Limb (tissue), 2 donors: ENCODE data around the gene PLPPR5.
"Not testable (repeated sequence)": the region's sequence is repeated elsewhere in the genome, so short reads cannot be mapped to it uniquely, and the experiment has no call there.

Experiments used
- DNase-seq, 2 donors: peaks; one replicate each; pipeline ENCODE4 v3.0.0-alpha.2; 2016; ENCODE audit errors: extremely low spot score in 2 of 2

Gene PLPPR5, protein sequence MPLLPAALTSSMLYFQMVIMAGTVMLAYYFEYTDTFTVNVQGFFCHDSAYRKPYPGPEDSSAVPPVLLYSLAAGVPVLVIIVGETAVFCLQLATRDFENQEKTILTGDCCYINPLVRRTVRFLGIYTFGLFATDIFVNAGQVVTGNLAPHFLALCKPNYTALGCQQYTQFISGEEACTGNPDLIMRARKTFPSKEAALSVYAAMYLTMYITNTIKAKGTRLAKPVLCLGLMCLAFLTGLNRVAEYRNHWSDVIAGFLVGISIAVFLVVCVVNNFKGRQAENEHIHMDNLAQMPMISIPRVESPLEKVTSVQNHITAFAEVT

DNA sequence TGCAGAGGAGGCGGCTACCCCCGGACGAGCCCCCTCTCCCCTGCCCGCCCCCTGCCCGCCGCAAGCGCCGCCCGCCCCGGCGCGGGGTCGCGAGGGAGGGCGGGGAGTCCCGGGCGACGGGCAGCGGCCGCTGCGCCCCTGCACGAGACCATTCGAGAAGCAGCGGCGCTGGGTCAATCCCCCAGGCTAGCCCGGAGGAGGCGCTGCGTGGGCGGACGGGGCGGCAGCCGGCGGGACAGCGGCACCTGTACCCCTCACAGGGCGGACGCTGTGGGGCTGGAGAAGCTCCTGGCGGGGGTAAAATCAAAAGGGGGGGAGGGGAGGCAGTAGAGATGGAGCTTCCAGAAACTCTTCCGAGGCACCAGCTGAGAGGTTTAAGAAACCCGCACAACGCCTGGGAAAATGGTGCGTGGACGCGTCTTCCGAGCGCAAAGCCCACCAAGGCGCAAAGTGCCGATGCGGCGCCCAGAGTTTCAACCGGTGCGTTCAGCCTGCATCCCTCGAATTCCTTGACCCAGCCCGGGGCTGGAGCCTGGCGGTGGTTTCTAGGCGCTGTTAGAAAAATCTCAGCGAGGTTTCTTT lies at the start of gene PLPPR5:
PLPPR5 (minus strand) TSS at position 1 of the 582 bp plus-strand sequence. CDS start 190 bp downstream, outside the sequence.
- DNase-seq, result no peak

DNA sequence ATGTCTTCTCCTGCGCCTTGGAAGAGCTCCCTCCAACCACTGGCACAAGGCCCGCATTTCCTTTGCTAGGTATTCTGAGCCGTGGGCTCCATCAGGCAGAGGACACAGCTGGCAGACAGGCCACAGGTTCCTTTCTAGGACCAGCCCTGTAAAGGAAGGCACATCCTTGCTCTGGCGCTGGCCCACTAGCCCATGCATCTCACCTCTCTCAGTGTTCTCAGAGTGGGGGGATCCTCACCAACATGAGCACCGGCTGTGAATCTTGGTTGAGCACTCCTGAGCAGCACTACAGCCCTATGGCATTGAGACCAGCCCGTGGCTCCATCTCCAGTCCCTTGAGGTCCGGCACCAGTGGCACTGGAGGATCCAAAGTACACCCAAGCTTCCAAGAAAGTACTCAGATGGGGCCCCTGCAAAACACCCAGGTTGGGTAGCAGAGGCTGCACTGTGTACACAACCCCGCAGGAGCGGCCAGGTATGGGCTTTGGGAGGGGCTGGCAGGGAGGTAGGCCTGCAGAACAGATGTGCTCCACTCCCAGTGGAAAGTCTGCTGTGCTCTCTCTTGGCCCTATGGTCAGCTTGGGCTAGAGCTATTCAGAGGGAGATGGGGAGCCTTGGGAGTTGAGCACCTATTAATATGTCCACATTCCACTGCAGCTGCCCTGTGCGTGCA lies 47.1 kb upstream of the PLPPR5 start:
- DNase-seq, result no peak

DNA sequence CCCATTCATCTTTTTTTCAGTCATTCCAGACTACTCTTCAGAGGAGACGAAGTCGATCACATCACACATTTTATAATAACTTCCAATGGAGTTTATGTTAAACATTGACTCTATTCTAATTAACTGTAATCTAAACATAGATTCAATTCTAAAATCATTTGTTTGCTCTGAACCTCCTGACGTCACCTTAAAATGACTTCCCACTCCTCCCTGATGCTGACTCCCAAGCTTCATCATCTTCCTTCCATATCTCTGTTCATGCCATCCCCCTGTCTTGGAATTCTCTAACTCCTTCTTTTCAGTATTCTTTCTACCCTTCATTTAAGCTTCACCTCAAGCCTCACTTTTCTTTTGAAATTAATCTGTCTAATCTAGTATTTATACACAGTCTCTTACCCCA lies 45.1 kb upstream of the PLPPR5 start:
- no peak for DNase-seq

DNA sequence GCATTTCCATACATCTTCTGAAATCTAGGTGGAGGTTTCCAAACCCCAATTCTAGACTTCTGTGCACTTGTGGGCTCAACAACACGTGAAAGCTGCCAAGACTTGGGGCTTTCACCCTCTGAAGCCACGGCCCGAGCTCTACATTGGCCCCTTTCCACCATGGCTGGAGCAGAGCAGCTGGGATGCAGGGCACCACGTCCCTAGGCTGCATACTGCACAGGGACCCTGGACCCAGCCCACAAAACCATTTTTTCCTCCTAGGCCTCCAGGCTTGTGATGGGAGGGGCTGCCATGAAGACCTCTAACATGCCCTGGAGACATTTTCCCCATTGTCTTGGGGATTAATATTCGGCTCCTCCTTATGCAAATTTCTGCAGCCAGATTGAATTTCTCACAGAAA lies 32.1 kb upstream of the PLPPR5 start:
- DNase-seq, result not testable (repeated sequence)

DNA sequence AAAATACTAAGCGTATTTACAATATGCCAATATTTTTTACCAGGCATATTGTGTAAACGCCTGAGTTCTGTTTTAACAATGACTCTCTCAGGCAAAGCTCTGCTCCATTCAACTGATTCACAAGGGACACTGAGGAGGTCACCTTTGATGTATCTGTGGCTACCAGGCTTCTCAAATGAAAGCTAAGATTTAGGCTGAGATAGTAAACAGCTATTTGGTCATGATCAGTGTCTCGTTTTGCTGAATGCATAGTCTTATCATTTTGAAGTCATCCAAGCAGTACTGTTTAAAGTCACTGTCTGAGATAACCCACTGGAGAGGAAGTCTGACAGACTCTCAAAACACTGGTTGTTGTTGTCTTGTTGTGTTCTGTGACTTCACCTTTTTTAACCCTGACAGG lies 13.7 kb upstream of the PLPPR5 start:
- DNase-seq, result no peak

DNA sequence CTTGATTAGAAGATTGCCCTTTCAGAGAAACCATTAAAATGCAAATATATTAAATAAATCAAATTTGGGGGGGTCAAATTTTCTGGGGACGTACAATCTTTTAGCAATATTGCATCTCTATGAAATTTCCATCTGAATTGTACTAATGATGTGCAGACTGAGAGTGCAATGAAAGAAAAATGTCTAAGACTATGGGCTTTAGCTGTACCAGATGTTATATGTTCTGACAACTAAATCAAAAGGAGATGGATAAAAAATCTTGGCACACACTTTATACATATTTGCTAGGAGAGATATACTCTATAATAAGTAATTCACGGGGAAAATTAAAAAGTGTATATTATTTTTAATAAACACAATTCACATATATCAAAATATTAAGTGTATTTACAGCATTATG lies 13.0 kb upstream of the PLPPR5 start:
- no peak for DNase-seq

DNA sequence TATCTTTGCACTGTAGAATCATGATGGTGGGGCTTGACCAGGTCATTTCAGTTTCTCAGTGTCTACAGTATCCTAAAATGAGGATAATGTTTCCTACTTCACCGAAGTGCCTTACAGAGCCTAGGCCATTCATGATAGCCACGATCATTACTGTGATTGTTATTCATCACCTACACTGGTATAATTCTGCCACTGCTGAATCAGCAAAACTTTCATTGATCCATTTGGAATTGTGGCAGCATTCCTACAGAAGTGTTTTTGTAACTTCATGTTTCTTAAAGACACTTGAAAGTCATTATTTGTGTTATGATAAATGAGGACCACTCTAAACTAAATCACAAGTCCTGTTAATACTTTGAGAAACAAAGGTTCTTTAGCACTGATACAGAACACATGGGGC lies 6.0 kb upstream of the PLPPR5 start:
- no peak for DNase-seq

DNA sequence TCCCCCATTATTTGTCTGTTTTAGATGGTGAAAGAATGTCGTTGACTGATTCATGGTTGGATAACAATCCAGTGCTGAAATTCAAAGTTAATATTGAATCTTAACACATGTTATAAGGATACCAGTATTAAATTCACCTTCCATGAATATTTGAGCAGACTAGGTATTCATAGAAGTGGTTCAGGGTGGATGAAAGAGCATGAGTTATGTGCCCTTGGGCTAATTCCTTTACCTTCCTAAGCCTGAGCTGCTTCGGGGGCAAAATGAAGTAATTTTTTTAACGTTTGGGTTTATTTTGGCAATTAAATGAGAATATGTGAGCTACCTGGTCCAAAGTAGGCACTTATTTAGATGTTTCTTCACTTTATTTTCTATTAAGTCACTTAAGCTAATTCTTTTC lies 2.7 kb upstream of the PLPPR5 start:
- no peak for DNase-seq

DNA sequence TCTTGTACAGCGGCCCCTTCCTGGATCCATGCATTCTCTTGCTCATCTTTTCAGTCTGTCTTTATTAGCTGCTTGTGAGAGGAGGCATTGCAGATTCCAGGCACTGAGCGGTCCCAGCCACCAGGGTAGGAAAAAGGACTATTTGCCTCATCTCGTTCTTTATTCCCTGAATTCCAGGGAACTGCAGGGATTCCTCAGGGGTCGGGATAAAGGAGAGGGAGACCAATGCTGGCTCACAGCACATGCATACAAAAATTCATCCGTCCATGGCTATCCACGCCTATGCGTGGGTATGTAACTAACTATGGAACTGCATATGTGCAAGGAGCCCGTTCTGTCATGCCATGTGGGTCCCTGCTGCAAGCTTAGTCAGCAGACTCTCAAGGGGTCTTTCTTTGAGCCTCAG lies 879 bp upstream of the PLPPR5 start:
- peak in 1 of 2 donors; percentile 36 for DNase-seq

DNA sequence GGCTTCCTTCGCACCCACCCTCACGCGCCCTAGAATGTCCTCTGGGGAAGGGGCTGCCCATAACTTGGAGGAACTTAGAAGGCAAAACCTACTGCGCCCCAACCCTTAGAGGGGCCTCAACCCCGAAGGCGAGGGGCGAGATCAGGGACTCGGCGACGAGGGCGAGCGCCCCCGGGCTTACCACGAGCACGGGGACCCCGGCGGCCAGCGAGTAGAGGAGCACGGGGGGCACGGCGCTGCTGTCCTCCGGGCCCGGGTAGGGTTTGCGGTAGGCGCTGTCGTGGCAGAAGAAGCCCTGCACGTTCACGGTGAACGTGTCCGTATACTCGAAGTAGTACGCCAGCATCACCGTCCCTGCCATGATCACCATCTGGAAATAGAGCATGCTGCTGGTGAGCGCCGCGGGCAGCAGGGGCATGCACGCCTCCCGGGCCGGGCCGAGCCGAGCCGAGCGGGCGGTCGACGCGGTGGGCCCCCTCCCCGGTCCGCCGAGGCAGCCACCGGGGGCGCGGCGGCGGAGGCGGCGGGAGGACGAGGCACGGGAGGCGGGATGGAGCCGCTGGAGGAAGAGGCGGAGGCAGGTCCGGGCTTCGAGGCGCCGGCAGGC lies 304 bp downstream of the PLPPR5 start:
- DNase-seq, result peak in 1 of 2 donors; percentile 71

DNA sequence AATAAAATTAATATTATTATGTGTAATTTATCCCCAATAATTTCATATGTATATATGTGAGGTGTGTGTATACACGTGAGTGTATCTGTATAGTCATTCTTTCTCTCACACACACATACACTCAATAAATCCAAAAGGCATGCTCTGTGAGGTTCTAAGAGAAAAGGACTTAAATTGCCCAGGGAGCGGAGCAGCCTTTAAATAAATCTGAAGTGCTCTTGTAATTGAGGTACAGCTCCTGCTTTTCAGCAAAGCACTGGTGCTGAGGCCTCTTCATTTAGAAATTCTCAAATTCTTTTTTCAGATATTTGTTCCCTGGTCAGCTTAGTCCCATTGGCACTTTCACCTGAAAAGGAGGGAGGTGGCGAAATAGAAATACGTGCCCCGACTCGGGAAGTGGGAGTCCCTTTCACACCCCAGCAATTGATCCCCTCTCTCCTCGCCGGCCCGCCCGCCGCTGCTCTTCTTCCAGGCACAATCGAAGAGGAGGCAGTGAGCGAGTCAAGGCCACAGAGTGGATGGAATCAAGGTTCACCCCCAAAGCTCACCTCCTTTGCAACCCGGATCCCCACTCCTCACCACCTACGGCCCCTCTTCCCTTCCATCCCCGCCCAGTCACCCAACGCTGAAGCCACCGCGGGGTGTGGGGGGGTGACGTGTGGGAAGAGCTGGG lies 944 bp downstream of the PLPPR5 start:
- no peak for DNase-seq

DNA sequence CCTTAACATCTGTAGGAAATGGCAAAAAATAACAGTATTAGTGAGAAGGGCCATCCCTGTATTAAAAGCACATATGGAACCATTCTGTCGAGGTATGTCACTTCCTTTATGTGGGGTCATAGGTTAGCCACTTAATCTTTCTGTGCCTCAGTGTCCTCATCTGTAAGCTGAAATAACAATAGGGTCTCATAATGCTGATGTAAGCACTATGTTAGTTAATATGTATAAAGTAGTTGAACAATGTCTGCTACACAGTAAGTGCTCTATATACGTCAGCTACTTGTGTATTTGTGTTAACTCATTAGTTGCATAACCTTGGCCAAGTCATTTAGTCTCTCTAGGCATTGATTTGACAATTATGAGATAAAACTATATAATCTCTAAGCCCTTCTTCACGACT lies 11.8 kb downstream of the PLPPR5 start:
- no peak for DNase-seq

DNA sequence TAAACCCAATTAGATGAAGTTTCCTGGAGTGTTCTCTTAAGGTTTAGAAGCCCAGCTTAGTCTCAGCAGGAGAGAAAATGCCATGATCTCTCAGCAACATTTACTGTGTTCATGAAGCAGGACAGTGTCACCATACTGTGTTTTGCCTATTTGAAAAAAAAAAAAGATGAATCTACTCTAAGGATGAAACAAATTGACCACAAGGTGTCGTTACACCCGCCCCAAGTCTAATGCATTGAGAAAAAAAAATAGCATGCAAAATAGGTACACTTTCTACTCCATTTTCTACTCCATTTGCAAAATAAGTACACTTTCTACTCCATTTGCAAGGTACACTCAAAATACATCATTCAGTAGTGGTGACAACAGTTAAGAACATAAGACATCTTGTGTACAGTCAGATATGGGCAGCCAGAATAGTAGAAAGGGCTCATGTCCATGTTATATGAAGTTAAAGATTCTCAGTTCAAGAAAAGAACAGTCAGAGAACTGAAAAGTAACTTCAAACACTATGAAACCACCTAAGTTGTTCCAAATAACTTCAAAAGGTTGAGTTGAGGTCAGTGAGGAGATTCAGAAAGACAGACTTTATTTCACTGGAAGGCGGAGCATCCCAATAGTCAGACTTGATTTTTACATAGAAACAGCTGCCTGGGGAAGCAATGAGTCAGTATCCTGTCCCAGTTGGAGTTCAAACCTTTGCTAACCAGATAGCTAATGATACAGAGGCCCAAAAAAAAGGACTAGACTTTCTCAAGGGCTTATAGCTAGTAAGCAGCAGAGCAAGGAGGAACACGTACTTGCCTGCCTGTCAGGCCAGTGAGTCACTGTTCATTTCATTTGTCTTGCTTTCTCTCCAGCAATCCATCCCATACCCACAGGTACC lies 13.3 kb downstream of the PLPPR5 start:
- no peak for DNase-seq

DNA sequence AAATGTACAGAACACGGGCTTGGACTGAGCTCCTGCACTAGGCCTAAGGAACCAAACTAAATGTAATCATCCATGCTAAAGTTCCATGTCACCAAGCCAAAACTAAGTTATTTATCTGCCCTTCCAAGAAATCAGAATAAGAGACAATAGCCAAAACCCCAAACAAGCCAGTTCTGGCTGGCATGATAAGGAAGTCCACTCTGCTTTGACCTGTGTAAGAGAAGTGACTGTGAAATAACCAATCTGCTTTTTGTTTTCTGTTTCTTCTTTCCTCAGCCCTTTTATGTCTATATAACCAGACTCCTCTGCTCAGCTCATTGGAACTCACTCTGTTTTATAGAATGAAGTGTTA lies 15.1 kb downstream of the PLPPR5 start:
- DNase-seq, result no peak

DNA sequence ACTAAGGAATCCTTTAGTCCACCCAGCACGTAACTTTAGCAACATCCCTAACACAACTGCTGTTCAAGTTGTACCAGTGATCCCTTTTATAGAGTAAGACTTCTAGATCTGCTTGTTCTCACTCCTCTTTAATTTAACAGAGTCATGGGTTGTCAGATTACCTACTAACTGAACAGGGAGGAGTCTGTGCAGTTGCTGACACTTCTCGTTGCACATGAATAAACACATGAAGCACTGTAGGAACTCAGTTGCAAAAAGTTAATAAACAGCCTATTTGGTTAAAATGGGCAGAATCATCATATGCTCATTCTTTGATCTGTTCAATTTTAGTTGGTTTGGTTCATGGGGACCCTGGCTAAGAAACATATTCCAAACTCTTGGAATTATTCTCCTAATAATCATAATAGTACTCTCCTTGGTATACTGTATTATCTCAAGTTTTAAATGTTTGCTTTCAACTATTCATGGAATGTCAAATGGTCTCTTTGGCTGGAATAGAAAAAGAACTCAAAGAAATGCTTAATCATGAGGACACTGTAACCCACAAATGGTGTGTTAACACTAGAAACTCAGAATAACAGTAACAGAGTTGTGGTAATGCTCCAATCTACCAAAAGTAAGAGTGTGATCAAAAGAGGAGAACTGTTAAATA lies 15.6 kb downstream of the PLPPR5 start:
- DNase-seq, result no peak

DNA sequence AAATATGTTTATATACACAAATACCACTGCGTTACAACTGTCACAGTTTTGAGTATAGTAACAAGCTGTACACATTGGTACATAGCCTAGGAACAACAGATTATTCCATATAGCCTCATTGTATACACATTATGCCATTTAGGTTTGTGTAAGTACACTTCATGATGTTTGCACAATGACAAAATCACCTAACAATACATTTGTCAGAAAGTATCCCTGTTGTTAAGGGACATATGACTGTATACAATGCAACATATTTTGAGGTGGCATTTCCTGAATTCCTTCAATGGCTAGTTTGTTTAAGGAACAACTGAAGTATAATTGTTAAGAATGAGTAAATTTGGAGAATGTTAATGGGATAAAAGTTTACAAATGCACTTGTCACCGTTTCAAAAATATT lies 19.0 kb downstream of the PLPPR5 start:
- no peak for DNase-seq

DNA sequence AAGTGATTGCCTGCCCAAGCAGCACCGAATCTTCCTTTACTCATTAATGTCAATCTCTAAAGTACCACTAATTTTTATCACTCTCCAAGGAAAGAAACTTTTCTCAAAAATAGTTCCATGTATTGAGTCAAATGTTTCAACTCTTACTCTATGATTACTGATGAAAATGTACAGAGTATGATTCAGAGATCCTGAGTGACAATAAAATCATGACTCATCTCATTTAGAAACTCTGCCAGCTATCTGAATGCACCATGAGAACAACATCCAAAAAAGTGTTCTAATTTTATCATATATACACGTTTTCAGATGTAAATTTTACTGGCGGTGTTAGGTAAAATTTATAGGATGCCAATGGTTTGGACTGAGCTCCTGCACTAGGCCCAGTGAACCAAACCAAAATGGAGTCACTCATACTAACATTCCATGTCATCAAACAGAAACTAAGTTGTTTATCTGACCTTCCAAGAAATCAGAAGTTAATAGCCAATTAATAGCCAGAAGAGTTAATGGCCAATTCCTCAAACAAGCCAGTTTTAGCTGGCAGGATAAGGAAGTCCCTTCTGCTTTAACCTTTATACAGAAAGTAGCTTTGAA lies 22.6 kb downstream of the PLPPR5 start:
- no peak for DNase-seq

DNA sequence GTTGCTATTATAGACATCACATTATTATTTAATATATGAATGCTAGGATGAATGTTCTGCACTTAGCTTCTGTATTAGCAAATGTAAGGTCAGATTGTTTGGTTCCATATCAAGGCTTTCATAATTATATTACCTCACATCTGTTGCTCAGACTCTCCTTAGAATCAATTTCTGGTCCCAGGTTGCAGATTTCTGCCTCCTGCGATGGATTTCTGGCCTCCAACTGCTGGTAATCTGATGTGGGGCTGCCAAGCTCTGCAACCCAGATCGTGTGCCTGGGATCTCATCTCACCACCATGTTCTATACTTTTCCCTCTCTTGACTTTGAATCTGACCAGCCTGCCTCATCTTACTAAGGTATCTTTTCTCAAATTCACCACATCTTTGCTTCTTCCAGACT lies 25.2 kb downstream of the PLPPR5 start:
- DNase-seq, result no peak

DNA sequence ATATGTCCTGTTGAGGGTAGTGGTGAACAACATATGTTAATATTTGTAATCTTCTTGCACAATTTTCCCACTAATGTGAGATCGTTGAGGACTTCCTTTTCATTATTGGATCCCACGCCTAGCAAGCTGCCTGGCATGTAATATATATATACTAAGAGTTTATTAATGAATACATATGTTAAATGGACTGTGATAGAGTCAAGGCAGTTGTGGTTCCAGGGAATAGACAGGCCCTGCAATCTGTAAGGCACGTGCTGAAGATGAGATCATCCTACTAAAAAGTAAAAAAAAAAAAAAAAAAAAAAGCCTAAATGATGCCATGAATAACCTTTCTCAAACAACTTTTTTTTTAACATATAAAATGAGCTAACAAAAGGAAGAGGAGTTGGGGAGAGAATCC lies 28.9 kb downstream of the PLPPR5 start:
- no peak for DNase-seq

DNA sequence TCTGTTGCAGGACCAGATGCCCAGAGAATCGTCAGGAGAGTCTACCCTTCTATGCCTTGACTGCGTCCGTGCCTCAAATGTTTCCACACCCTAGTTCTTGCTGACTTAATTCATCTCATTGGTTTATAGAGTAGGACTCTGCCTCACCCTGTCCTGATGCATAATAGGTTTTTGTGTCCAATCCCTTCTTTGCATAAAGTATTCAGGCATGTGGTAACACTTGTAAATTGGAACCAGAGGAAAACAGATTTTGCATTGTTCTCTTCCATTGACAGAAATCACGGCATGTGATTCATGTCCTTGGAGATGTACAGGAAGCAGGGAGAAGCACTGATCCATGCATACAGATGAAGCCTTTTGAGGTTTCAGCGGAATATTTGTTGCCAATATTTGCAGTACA lies 29.5 kb downstream of the PLPPR5 start:
- no peak for DNase-seq
